ENCODE data around the gene GBX1.

Gene GBX1

GRCh38 chr7:151193203-151193978, 25.9 kb upstream of the GBX1 start:
- no peak for DNase-seq (ENCODE audit: low spot score)

DNA sequence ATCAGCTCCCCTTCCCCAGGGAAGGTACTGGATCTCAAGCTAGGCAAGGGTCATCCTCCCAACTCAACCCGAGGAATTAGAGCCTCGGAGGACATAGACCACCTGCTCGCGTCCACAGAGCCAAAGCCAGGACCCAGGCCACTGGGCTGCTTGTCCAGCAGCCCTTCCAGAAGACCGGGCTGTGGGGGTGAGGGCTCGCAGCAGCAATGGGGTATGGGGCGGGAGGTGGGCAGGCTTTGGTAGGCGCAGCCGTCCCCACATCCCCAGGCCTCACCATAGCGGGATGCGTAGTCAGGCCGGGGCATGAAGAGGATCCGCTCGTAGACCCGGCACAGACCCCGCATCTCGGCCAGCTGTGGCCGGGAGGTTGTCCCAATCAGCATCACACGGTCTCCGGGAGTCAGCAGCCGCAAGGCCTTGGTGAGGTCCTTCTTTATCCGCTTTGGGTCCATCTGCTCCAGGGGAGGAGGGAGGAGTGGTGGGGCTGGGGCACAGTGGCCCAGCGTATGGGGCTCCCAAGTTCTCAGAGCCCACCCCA, 24.6 kb upstream of the GBX1 start:
- no peak for DNase-seq (ENCODE audit: low spot score)

DNA sequence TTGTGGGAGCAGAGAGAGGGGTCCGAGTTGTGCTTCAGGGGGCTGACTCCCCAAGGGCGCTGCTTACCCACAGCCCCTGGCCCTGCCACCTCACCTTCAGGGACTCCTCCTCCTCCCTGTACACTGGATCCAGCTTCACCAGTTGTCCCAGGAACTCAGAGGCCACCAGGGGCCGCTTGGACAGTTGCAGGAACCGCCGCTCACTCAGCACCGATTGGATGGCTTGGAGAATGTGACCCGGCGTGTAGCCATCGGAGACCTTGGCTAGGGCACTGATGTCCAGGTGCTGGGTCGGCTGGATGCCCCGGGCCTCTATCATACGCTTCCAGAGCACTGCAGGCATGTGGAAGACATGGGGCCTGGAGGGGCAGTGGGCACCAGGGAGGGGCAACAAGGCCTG, 24.1 kb upstream of the GBX1 start:
- no peak for DNase-seq (ENCODE audit: low spot score)

GRCh38 chr7:151189038-151189437, 21.5 kb upstream of the GBX1 start:
- DNase-seq (ENCODE audit: low spot score), result no peak

GRCh38 chr7:151188252-151188542, 20.7 kb upstream of the GBX1 start:
- DNase-seq (ENCODE audit: low spot score), result no peak

DNA sequence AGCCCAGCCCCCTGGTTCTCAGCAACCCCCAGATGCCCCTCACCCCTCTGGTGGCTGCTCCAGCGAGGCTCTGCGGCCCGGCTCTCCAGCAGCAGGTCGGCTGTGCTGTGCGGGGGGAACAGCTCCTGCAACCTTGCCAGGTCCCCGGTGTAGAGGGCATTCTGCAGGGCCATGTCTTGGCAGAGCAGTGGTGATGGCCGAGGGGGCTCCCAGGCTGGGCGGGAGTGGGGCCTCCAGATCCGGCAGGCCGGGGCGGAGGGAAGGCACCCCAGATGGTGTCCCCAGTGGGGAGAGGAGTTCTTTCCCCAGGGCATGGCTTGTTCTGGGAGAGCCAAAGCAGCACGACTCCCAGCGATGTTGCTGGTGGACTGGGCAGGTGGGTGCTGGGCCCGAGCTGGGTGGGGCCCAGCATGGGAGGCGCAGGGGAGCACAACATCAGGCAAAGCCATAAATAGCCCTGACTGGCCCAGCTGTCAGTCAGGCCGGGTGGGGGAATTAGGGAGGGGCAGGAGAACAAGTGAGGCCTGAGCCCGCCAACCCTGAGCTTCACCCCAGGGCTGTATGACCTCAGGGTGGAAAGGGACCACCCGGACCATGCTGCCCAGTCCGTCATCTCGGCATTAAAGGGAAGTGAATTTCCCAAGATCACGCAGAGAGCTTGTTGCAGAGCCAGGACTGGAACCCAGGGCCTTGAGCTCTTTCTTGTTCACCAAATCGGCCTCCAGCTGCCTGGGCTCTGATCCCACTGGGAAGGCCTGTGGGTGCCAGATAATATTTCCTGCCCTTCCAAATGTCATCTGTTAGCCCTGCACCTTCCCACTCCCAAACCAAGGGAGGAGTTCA, 20.1 kb upstream of the GBX1 start:
- no peak for DNase-seq (ENCODE audit: low spot score)

DNA sequence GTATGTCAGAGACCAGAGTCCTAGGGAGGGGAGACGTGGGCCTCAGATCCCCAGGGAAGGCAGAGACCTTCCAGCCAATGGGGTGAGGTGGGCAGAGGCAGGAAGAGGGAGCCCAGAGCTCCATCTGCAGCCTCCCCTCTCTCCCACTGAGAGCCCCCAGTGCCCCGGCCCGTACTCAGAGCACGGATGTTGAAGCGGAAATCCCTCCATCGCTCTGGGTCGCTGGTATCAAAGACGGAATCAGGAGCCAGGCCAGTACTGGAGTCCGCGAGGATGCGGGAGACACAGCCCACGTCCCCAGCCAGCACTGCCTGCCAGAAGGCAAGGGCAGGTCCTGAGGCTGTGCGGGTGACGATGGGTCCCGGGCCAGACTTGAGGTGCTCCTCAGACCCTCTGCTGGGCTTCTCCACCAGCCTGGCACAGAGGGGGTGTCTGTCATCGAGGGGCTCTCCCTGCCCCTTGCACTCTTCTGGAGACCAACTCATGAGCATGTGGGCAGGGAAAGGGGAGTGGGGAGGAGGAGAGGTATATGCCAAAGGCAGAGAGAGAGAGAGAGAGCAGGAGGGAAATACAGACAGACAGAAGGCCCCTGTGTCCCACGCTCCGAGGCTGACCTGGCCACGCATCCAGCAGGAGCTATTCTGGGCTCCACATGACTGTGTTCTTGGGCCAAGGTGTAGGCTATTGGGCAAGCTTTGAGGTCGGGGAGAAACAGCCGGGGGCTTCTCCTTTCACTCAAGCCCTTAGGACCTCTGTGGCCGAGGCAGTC, 19.3 kb upstream of the GBX1 start, which contains the start of gene ASB10:
Gene ASB10, minus strand, starts transcription at position 611 of the 769 bp plus-strand sequence. Its CDS starts 120 bp downstream, at position 491.
- DNase-seq (ENCODE audit: low spot score), result no peak

GRCh38 chr7:151185762-151186639, 18.5 kb upstream of the GBX1 start:
- DNase-seq (ENCODE audit: low spot score), result no peak

DNA sequence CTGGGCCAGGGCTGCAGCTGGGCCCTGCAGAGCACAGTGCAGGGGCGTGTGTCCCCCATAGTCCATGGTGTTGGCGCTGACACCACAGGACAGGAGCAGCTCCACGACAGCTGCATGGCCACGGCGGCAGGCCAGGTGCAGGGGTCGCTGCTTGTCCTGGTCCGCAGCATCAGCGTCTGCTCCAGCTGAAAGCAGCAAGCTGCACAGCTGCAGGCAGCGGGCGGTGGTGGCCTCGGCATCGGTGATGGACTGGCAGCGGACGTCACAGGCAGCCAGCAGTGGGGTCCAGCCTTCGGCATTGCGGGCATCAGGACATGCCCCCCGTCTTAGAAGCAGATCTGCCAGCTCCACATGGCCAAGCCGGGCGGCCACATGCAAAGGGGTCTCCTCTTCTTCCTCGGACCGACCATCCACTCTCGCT, 13.5 kb upstream of the GBX1 start:
- DNase-seq (ENCODE audit: low spot score), result no peak

GRCh38 chr7:151179946-151180345, 12.5 kb upstream of the GBX1 start:
- DNase-seq (ENCODE audit: low spot score), result no peak

- no peak for DNase-seq (ENCODE audit: low spot score)
Observed at GRCh38 chr7:151179287-151179860, 11.9 kb upstream of the GBX1 start.

DNA sequence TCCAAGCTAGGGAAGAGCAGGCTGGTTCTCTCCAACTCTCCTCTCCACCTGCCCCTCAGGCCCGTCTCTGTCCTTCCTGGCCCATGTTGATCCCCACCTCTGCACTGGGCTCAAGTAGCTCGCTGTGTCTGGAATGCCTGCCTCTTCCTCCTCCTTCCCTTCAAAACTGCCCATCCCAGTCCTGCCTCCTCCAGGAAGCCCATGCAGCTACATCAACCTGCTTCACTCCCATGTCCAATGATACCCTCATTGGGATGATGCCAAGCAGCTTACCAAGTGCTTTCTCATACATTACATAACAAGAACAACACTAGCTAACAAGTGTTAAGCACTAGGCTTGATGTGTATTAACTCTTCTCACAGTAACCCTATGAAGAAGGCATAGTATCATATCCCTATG, 11.3 kb upstream of the GBX1 start:
- DNase-seq (ENCODE audit: low spot score), result no peak

- no peak for DNase-seq (ENCODE audit: low spot score)
Observed at GRCh38 chr7:151178236-151178635, 10.7 kb upstream of the GBX1 start.

- no peak for DNase-seq (ENCODE audit: low spot score)
Observed at GRCh38 chr7:151177310-151177709, 9.8 kb upstream of the GBX1 start.

DNA sequence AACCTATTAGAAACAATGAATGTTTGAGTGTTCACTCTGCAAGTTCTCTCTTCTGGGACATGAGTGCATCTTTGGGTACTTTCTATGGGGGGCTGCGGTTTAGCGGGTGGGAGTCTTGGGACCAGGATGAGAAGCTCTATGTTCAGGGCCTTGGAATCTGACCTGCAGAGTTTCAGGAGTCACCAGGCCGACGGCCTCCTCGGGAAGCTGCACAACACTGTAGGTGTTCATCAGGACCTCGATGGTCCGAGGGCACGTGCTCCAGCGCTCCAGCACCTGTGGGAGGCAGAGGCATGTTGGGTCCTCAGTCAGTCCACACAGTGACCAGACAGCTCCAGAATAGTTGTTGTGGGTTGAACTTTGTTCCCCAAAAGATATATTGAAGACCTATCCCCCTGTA, 8.9 kb upstream of the GBX1 start:
- DNase-seq (ENCODE audit: low spot score), result no peak

DNA sequence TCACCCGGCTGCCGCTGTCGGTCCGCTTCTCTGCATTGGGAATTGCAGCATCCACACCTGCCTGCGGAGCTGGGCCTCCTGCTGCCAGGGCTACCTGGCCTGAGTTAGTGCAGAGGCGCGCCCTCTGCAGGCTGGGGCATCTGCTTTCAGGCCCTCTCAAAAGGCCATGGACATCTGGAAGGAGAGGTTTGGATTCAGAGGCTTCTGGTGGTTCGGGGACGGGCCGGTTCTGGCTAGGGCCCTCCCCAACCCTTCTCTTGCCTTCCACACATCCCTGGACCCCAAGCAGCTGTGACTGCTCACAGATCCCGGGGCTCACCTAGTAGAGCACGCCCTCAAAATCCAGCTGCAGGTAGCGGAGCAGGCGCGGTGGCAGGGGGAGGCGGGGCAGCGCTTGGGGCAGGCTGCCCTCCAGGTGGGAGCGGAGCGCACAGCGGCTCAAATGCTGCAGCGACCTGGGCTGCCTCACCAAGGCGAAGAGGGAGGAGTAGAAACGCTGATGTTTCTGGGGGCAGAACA, 8.4 kb upstream of the GBX1 start:
- no peak for DNase-seq (ENCODE audit: low spot score)

DNA sequence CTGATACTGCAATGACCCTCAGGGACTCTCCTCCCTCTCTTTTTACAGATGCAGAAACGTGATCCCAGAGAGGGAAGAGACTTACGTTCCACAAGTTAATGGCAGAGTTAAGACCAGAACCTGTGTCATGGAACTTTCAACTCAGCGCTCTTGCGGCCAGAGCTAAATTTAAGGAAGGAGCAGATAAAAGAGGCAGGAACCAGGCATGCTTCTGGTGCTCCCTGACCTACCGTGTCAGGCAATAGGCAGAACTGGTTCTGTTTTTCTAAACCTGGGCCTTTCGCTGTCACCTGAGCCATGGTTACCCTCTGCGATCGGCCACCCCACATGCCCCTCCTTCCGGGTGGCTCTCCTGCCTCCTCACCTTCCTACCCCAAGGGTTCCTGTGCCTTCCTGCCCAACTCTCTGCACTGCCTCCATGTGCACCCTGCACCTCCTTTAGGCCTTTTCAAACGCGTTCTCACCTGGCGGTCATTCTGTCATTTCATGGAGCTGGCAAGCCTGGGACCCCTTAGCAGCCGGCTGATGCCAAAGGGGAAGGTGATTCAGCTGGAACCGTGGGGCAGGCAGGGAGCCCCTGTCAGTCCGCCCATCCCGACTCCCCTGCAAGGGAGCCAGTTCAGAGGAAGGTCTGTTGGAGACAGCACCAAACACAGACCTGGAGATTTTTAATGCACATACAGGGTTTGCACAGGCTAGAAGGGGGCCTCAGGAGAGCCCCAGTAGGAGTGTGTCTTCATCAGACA, 7.7 kb upstream of the GBX1 start:
- no peak for DNase-seq (ENCODE audit: low spot score)

DNA sequence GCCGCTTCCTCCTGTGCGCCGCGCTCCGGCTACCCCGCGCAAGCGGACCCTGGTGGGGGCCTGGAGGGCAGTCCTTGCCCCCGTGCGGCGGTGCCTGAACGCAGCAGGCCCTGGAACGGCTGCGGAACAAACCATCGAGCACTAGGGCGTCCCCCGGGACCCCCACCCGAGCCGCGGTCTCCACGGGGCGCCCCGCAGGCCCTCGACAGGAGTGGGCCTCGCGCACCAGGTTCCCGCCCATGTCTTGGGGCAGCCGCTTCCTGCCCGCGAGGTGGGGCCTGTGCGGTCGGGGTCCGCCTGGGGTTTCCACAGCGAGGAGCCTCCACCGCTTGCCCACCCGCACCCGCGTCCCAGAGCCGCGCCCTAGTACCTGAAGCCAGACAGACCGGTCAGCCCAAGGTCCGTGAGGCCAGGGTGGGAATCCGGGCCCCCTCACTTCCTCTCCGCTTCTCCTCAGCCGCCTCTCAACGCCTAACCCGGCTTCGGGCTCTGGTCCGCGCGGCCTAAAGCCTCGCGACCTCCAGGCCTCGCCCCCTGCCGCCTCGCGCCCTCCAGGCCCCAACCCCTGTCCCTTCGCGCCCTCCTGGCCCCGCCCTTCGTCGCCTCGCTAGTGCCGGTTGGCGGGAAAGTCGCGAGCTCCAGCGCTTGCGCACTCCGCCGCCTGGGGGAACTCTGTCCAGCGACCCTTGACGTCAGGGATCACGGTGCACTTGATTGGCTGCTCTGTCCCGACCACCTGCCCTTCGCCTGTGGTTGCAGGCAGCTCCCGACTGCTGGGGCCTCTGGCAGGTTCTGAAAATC, 7.0 kb upstream of the GBX1 start:
- no peak for DNase-seq (ENCODE audit: low spot score)
